SHP77 treated with DMSO at 0.1 percent for 48 hours (cell line): ENCODE measurements around the gene RRM1.
A peak's percentile ranks its signal among the peaks of the same experiment; 100 is the strongest.
"Not testable (repeated sequence)": the region's sequence is repeated elsewhere in the genome, so short reads cannot be mapped to it uniquely, and the experiment has no call there.

Experiments used
- DNase-seq: peaks from one replicate; lab custom pipeline; 2025; lab: John Stamatoyannopoulos, UW

The RRM1 gene

GRCh38 chr11:4140067-4140636 lies 45.6 kb downstream of the RRM1 start:
- no peak for DNase-seq

DNA sequence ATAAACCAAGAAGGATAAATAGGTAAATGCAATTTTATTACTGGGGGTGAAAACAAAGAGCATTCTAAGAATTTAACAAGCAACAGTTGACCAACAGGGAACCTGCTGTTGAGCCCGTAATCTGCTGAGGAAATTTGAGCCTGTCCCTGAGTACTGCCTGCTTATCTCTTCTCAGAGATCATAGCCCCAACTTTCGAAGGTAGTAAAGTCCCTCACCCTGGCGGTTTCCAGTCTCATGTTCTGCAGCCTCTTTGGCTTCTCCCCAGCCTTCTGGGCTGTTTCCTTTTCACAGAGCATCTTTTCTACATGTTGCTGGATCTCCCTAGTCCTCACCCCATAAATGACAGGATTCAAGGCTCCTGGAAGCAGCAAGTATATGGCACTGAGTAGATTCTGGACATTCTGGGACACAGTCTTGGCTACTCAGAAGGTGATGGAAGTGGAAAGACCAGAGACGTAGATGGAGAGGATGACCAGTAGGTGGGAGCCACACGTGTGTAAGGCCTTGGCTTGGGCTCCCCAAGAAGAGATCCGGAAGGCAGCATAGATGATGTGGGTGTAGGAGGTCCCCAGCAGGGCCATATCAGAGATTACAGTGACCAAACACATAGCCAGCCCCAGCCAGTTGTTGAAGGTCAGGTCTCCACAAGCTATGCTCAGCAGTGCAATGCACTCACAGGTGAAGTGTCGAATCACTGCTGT lies 51.6 kb downstream of the RRM1 start:
- no peak for DNase-seq

DNA sequence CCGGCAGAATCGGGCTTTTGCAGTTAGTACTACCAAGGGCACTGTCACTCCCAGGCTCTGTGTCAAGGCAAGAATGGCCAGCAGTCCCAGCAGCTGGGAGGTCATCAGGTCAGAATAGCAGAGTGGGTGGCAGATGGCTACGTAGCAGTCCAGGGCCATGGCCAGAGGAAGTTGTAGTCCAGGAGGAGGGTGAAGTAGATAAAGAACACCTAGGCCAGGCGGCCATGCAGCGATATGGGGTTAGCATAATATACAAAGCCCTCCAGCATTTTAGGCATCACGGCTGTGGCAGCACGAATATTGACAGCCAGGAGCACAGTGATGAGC lies 52.1 kb downstream of the RRM1 start:
- no peak for DNase-seq

DNA sequence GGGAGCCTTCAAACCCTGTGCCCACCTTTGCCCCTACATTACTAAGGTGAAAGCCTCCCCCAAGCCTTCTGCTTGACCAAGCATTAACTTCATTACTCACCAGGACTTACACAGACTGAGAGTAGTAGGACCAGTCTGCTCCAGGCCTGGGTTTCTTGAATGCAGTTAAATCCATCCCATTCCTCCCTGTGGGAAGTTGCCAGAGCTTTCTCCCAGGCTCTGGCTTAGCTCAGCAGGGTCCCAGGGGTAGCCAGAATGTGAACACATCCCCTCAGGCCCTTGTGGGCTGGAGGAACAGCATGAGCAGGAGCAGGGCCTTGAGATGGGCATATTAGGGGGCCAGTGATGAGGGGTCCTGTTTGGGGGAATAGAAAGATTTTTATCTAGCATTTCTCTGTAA lies 59.9 kb downstream of the RRM1 start:
- DNase-seq = no peak

GRCh38 chr11:4156571-4156970 lies 62.0 kb downstream of the RRM1 start:
- no peak for DNase-seq

GRCh38 chr11:4158818-4159217 lies 64.2 kb downstream of the RRM1 start:
- not testable (repeated sequence) for DNase-seq

- DNase-seq = no peak
Measured at GRCh38 chr11:4161305-4161704, 66.7 kb downstream of the RRM1 start.

DNA sequence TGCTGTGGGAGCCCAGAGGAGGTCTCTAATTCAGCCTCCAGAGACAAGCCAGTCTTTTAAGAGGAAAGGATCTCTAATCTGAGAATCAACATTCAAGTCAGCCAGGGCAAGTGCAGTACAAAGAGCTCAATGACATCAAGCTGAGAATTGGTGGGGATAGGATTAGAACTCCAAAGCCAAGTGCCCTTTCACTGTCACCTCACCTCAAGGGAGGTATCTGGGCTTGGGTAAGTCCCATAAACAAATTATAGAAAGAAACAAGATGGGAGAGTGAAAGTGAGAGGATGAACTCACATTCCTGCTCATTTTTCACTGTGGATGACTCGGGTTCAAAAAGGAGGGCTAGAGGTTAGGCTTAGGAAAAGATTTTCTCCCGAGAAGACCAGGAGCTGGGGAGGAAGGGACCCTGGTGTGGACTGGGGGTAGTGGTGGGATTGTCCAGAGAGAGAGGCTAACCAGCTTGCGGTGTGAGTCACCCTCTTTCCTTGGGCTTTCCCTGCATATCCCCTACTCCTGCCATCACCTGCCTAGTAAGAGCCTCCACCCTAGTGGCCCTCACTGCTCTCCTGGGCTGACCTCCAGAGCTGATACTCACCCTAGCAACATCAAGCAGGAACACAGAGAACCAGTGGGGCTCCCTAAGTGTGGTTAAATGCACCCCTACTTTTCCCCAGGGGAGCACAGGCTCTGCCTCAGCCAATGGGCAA lies 70.4 kb downstream of the RRM1 start:
- DNase-seq = no peak

DNA sequence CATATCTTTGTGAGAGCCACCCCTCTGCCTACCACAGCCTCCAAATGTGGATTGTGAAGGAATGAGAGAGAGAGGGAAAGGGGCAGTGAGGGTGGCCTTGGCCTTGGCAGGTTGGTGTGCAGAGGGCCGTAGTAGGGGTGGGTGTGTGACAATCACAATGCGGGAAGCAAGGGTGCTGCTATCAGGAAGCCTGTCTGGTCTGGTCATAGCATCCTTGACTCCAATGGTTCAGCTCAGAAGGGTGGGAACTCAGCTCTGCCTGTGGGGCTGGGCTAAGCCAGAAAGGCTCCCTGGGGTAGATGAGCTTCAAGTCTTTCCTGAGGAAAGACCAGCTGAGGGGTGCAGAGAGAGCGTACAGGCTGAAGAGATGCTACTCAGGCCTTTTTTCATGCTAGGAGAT lies 72.7 kb downstream of the RRM1 start:
- DNase-seq = no peak

GRCh38 chr11:4167758-4168157 lies 73.2 kb downstream of the RRM1 start:
- no peak for DNase-seq

- not testable (repeated sequence) for DNase-seq
Measured at GRCh38 chr11:4175620-4176350, 81.2 kb downstream of the RRM1 start.

DNA sequence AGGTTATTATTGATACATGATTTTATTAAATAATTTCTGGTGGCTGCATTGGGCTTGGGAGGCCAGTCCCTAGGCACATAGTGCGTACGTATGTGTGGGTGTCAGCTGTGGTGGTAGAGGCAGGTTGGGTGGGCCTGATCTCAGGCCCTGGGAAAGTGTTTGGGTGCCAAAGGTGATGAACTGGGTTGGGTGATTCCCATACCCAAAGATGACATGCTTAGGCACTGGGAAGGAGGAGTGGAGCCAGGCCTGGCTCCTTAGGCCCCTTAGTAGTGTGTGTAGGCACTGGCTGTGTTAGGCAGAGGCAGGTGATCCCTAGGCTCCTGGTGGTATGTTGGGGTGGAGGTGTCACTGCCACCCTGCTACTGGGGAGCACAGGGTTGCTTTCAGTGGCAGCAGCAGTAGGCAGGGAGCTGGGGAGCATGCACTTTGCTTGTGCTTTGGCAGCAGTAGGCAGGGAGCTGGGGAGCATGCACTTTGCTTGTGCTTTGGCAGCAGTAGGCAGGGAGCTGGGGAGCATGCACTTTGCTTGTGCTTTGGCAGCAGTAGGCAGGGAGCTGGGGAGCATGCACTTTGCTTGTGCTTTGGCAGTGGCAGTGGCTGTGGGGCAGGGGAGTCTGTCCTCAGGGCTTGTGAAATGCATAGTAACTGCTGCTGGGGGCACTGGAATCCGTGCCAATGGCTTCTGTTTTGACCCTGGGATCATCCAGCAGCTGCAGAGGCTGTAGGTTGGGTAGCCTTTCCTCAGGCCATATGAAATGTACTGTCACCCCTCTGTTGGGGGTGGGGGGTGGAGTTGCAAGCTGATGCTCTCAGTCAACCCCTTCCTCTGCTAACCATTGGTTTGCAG lies 84.4 kb downstream of the RRM1 start:
- DNase-seq = no peak

DNA sequence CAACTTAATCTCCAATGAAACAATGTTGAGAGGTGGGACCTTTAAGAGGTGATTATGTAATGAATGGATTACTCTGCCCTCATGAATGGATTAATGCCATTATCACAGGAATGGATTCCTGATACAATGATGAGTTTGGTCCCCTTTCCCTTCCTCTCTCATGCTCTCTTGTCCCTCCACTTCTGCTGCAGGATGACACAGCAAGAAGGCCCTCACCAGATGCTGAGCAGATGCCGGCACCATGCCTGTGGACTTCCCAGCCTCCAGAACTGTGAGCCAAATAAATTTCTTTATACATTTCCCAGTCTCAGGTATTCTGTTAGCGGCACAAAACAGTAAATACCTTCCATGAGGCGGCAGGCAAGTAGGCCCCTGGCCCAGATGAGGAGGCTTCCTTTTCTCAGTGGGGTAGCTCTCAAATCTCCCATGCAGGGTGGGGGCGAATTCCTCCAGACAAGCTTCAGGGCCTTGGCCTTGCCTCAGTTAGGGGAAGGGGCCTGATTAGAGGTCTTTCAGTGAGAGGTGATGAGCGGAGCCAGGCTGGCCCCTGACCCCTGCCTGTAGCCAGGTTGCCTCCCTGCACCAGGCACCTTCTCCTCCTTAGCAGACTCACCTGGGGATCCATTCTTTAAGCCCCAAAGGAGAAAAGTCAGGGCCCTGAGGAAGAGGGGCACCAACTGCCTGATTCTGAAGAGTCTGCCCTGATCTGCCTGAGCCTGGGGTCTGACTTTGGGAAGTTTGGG lies 86.0 kb downstream of the RRM1 start:
- no peak for DNase-seq

DNA sequence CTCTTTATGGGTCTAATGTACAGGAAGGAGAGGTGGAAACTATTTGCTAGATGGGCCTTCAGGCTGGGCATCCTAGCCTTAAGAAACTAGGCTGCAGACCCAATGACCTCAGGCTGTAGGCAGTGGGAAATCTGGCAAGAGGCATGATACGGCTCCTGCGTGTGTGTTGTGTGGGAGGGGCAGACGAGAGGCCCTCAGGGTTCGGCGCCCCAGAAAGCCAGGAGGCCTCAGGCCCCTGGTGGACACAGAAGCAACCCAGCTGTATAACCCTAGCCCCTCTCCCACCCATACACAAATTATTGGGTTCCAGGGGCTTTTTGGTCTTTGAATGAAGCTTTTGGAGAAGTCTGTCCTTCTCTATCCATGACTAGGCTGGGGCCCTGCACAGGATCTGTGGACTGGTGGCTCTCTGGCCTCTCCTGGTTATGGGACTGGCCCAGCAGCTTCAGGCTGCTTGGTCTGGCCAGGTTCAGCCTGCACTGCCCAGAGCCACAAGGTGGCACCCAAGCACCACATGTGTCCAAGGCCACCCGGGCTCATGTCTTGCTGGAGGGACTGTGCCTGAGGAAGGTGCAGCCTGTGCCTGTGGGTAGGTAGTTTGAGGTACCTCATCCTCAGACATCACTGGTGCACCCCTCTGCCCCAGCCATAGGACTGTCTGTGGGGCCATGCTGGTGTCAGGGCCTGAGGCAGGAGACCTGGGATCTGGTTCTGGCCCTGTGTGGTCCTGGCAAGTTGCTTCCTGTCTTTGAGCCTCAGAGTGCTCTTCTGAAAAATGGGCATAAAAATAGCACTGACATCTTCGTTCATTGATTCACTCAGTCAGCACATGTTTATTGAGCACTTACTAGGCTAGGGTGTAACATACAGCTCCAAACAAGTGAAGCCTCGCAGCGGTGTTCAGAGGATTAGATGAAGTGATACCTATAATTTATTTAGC lies 87.5 kb downstream of the RRM1 start:
- DNase-seq = peak; percentile 40

DNA sequence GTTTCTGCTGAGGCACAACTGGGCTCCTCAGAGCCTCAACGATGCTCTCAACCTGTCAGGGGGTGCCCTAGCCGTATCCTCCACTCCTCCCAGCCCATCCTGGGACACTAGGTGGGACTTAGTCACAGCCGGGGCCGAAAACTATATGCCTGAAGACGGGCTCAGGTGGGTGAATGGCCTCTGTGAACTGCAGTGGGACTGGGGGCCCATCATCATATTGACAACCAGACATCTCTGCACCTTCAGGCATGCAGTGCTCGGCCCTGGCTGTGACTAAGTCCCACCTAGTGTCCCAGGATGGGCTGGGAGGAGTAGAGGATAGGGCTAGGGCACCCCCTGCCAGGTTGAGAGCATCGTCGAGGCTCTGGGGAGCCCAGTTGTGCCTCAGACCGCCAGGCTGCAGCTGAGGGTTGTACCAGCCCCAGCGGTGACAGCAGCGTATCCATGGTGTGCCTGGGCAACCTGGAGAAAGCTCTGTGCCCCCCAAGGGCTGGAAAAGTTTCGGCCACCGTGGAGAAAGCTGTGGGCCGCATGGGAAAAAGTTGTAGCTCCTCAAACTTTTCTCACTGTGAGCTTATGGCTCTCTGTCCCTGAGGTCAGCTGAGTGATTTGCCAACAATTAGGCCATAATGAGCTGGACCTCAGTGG lies 88.9 kb downstream of the RRM1 start:
- DNase-seq = no peak

- no peak for DNase-seq
Measured at GRCh38 chr11:4184163-4184916, 89.7 kb downstream of the RRM1 start.

- no peak for DNase-seq
Measured at GRCh38 chr11:4185561-4185960, 91.0 kb downstream of the RRM1 start.

GRCh38 chr11:4186464-4187054 lies 92.0 kb downstream of the RRM1 start:
- no peak for DNase-seq
